SH-SY5Y (cell line): ENCODE measurements around the gene SLC28A1.

Source experiments
- GATA2 ChIP-seq: IDR thresholded peaks from 2 replicates; pipeline ENCODE4 v1.6.1; 2011; ENCODE audit warnings: mild to moderate bottlenecking, low read depth, low read length
- GATA3 ChIP-seq: IDR thresholded peaks from 2 replicates; pipeline ENCODE4 v1.6.1; 2011; ENCODE audit warnings: low read depth, mild to moderate bottlenecking, low read length, moderate library complexity

DNA sequence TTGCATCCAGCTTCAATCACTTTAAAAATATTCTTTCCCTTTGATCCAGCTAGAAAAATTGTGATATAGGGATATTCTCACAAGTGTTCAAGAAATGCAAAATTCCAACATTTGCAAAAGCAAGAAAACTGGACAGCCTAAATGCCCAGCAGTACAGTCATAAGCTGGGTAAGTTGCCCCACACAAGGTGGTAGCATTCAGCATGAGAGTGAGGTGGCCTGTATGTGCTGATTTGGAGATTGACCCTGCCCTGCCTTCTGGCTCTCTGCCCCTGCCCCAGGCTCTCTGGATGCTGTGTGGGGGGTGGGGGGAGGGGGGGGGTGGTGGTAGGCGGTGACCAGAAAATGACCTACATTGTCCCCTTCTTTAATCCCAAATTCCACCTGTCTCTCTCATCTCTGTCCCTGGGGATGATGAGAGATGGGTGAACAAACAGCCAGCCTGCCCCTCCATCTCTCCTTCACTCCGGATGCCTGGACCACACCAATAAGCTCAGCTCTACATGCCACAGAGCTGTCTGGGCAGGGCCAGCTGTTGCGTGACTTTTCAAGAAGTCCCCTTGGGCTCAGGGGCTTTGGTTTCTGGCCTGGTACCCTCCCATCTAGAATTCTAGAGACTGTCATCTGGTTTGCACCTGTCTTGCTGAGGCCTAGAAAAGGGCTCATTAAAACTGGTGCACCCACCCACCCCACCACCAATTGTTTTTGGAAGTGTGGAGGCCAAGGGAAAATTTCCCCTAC, 42.2 kb downstream of the SLC28A1 start:
- TF ChIP-seq GATA3 (no peak), GATA2 (no peak)
